ENCODE data around the gene POLR2L.

Gene POLR2L

DNA sequence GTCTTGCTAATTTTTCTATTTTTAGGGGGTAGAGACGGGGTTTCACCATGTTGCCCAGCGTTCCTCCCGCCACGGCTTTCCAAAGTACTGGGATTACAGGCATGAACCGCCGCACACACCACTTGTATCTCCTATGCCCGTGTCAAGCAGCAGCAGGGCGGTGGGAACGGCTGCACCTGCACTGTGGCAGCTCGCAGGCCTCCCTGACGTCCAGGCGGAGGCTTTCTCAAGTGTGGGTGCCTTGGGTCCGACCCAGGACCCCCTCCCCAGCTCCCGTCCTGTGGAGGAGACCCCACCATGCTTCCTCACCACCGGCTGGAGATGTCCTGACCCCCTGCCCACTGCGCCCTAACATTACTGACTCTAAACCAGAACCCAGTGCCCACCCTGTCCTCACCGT is 26.1 kb upstream of the POLR2L start:
- no peak for DNase-seq

- DNase-seq = no peak
Observed at GRCh38 chr11:867856-868358, 25.6 kb upstream of the POLR2L start.

- DNase-seq = no peak
Observed at GRCh38 chr11:866481-866880, 24.2 kb upstream of the POLR2L start.

DNA sequence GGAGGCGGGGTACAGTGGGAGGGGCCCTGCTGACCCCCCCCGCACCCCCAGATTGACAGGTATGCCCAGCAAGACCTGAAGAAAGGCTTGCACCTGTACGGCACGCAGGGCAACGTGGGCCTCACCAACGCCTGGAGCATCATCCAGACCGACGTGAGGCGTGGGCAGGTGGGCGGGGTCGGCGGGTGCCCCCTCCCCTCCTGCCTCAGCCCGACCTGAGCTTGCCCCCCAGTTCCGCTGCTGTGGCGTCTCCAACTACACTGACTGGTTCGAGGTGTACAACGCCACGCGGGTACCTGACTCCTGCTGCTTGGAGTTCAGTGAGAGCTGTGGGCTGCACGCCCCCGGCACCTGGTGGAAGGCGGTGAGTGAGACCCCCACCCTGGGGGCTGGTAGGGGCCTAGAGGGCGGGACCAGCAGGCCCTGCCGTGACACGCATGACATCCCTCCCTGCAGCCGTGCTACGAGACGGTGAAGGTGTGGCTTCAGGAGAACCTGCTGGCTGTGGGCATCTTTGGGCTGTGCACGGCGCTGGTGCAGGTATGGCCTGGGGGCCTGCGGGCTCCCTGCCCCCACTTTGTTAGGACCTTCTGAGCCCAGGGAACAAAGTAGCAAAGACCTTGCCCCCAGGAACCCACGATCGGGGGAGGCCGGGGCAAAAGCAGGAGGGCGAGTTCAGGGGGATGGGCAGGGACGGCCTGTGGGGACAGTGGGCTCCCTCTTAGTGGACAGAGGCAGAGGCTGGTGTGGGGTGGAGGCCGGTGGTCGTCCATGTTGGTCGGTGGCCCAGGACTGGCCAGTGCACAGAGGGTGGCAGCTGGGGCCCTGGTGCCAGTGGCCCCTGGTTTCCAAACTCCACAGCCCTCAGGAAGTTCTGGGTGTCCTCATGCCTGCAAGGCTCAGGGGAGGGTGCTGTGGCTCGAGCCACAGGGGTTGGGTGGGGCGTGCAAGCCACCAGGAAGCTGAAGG is 23.4 kb upstream of the POLR2L start:
- DNase-seq = no peak

DNA sequence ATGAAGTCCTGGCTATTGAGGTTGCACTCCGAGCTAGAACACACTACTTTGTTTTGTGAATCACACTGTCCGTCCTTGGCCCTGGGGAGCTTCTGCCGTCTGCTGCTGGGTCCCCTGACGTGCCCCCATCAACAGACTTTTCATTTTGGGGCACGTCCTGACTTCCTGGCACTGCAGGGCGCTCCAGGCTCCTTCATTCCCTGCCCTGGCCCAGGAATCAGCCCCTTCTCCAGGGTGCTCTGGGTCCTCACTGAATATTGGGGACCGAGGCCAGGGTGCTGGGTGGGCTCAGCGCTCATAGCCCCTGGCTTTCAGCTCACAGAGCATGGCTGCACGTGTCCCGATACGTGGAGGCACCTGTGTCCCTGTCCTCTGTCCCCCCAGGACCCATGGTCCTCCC is 22.6 kb upstream of the POLR2L start:
- DNase-seq = no peak

GRCh38 chr11:863910-864827 is 21.8 kb upstream of the POLR2L start:
- DNase-seq = no peak

DNA sequence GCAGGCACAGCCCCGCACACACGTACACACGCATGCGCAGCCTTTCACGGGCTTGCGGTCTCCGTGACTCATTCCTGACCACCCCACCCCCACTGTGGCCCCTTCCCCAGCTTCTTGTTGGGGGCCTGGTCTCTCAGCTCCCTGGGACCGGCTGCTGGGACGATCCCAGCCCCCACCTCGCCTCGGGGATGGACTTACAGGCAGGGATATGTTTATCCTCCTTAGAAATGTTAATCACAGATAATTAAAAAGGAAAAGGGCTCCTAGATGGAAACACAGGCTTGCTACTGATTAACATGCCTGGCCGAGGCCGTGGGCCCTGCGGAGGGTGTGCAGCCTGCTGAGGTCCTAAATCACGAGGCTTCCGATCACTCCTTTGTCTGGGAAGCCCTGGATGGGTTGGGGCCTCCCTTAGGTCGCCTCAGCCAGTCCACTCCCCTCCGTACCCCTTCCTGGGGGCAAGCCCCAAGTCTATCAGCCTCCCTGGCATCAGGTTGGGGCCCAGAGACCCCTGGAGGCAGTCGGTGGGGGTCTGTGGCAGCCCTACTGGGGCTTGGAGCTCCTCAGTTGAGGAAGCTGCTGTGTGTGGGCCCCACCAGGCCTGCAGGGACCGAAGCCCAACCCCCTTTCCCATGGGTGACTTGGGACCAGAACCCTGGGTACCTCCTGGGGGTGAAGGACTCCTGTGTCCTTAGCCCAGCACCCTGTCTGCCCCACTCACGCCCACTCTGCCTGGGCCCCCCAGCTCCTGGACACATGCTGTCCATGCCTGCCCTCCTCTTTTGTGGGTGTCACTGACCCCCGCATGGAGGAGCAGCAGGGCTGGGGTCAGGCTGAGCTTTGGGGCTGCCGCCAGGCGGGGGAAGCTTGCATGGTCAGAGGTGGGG is 20.9 kb upstream of the POLR2L start:
- no peak for DNase-seq

DNA sequence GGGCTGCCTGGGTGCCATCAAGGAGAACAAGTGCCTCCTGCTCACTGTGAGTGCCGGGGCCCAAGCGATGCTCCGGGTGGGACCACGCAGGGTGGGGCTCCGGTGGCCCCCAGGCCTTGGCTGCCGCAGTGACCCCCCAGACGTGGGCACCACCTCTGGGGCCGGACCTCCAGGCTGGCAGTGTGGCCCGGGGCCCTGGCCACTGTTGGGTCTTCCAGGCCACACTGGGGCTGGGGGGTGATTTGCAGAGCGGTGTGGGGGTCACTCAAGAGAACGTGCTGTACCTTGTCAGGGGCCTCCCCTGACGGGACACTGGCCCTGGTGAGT is 20.3 kb upstream of the POLR2L start:
- no peak for DNase-seq

DNA sequence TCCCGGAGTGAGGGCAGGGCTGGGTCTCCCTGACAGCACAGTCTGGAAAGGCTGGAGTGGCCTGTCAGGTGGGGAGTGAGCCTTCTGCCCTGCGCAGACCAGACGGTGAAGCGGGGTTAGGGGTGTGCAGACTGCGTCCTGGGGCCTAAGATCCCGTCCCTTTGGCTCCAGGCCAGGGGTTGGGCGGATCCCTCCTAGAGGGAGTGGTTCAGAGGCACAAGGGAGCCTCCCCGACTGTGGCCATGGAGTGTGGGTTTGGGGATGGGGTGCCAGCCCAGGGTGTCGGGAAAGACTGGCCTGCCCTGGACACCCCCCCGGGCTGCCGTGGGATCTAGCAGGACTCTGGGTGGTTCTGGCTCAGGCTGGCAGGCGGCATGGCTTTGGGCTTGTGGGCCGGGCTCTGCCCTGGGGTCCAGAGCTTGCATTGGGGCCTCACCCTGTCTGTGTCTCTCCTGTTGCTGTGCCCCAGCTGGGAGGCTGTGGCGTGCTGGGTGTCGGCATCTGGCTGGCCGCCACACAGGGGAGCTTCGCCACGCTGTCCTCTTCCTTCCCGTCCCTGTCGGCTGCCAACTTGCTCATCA is 19.8 kb upstream of the POLR2L start:
- no peak for DNase-seq

DNA sequence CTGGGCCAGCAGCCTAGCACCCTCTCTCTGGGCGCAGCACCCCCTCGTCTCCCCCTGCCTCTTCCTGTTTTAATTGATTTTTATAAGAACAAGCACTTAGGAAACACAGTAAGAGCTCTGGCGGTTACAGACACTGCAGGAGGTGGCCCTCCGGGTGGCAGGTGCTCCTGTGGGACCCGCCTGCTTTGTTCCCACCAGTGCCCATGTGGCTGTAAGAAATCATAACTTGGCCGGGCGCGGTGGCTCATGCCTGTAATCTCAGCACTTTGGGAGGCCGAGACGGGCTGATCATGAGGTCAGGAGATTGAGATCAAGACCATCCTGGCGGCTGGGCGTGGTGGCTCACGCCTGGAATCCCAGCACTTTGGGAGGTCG is 18.8 kb upstream of the POLR2L start:
- DNase-seq = no peak

DNA sequence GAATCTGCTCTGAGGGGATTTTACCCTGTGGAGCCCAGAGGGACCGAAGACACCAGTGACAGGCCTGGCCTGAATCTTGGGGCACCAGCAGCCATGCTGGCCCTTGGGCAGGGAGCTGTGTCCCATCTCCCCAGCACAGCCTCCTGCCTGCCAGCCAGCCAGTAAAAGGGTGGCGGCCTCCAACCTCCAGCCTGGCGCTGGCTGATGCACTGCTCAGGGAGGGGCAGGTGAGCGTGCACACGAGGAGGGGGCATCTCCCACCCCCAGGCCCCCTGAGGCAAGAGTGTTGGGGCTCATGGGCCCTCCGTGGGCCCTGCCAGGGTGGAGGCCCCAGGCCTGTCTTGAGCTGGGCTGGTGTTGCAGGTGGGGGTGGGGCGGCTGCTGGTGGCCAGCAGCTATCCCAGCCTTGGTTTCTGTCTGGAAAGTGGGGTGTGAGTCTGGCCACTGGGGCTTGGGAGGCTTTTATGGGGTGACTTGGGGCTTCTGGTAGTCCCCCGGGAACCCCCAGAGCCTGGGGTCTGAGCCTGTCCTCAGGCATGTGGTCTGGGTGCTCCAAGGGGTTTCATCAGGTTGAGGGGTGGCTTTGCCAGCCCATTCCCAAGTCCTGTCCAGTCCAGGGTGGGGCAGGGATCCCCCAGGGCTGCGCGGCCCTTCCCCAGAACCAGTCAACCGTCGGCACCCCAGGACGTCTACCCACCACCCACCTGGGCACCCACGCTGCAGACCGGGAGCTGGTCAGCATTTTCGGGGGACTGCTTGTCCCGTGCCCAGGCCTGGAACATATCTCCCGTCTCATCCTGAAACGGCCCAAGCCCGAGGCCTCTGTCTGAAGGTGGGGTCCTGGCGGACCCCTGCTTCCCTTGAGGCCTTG is 18.1 kb upstream of the POLR2L start:
- no peak for DNase-seq

- no peak for DNase-seq
Observed at GRCh38 chr11:859394-860131, 17.2 kb upstream of the POLR2L start.

GRCh38 chr11:858762-859339 is 16.5 kb upstream of the POLR2L start:
- no peak for DNase-seq

DNA sequence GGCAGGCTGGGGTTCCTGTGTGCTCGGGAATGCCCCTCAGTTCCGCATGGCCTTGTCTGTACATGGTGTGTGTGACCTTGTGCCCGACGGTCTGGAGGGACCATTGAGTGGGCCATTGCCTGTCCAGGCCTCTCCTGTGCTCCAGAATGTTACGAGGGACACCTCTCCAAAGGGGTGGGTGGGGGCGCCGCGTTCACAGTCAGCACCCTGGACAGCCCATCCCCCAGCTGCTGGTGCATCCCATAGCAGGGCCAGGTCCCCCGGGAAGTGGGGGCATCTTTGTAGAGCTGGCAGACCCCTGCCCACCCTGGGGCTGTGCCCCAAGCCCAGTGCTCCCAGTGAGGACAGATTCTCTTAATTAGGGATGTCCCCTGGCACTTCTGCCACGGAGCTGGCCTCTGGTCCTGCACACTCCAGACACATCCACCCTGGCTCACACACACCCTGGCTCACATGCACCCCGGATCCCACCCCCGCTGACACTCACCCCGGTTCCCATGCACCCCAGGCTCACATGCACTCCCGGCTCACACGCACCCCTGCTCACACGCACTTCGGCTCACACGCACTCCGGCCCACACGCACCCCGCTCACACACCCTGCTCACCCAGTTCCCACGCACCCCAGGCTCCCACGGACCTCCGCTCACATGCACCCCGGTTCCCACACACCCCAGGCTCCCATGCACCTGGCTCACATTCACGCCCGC is 15.9 kb upstream of the POLR2L start:
- no peak for DNase-seq

DNA sequence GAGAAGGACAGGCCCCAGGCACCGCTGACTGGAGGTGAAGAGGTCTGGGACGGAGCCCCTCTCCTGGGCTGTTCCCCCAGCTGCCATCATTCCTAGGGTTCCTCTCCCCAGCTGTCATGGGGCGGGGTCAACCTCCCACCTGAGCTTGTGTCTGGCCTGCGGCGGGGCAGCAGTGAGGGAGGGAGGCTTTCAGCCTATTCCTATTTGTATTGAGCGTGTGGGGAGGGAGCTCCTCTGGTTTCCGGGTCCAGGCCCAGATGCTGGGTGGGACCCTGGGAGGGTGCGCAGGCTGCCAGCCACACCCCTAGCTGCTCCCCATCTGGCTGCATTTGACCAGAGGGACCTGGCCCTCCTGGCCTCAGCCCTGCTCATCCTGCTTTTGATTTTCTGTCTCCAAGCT is 14.1 kb upstream of the POLR2L start:
- DNase-seq = no peak

GRCh38 chr11:855796-856195 is 13.5 kb upstream of the POLR2L start:
- DNase-seq = no peak

GRCh38 chr11:855330-855674 is 13.0 kb upstream of the POLR2L start:
- no peak for DNase-seq

GRCh38 chr11:854601-855329 is 12.4 kb upstream of the POLR2L start:
- no peak for DNase-seq

Measured in activated CD8-positive, alpha-beta memory T cell treated with anti-CD3 and anti-CD28 coated beads, Interleukin-2, amount 50 U/mL, for 4 hours (primary cell).